Measurements from ENCODE around the gene STK40. TPM values are rescaled to one million over a fixed set of nuclear protein-coding genes. Genes with fewer than 3 reads are reported as not detected.
A peak's percentile ranks its signal among the peaks of the same experiment; 100 is the strongest.

STK40 gene
- total and polyA plus RNA-seq, 9 of the 15 experiments (the other 6 are each of a cell fraction or from before 2014, with no cell fraction given), result 0.69 to 94.3 (median 39.1) TPM

DNA sequence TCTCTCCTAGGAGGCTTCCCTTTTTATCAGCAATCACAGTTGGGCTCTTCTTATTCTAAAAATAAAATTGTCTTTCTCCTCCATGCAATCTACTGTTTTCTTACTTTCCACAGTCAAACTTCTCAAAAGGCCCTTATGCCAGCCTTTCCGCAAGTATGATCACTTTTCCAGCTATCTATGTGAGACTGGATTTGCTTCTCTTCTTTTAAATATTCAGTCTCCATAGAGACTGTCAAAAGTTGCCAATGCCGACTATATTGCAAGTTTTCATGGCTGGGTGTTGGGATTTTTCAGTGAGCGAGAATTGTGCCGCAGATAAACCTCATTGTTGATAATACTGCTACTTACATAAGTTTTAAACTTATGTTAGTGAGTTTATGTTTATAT, 16.8 kb upstream of the STK40 start (continued):
- no peak for TF ChIP-seq RCOR1 (IDR thresholded peaks at IDR 0.05; ENCODE audit: borderline replicate concordance in 1 of 2, low read depth in 2 of 2, low read length in 2 of 2)

DNA sequence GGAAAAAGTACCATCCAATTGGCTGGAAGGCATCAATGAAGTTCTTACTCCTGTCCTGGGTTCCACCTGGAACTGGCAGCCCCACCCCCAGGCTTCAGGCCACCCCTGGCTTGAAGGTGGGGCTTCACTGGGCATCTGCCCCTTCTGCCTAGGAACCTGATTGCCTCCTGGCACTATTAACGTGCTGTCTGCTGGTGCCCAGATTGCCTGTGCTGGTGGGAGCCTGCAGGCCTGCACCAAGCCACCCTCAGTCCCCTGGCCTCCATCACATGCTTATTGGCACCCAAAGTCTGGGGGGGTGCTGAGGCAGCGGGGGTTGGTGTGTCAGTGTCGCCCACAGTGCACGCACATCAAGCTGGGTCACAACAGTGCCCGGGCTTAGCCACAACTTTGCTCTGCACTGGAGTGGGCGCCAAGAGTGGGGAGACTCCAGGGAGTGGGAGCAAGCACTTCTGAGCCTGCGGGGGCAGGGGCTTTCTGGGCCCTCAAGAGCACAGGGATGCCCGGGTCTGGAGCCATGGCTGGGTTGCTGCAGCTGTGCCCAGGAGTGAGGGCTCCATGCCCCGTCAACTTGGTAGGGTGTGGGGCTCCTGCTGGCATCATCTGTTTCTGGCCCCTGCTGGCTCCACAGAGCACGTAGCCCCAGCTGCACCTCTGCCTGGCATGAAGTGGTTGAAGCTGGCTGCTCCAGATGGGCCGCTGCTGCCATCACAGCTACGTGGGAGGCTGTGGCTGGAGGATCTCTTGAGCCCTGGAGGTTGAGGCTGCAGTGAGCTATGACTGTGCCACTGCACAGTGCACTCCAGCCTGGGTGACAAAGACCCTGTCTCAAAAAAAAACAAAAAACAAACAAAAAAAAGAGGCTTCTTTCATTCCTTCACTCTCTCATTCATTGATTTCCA, 16.1 kb upstream of the STK40 start:
- no peak for DNase-seq (ENCODE audit: extremely low read depth in 1 of 4, low spot score in 3 of 4)
- Histone ChIP-seq H3K4me2 (ENCODE audit: insufficient read depth, low read length) (peak overlapping the region; percentile 89), H2AFZ (ENCODE audit: low read depth, low read length) (peak overlapping the region; percentile 95), H3K9ac (ENCODE audit: insufficient read depth in 1 of 2, low read depth in 2 of 2, low read length in 2 of 2) (peak overlapping the region; percentile 82 to 88), H4K20me1 (replicated peaks; ENCODE audit: control insufficient read depth, insufficient read depth, low read length) (no peaks in the 10 kb centered on the region), H3K27me3 (ENCODE audit: control insufficient read depth in 2 of 2, insufficient read depth in 2 of 2, low read length in 2 of 2) (no peaks in the 10 kb centered on the region), H3K9me1 (ENCODE audit: control insufficient read depth, insufficient read depth, low read length) (no peaks in the 10 kb centered on the region), H3K4me1 (replicated peaks in 1 of 2; ENCODE audit: control insufficient read depth in 2 of 2, insufficient read depth in 2 of 2, low read length in 2 of 2) (peaks cover 18 to 38% of the 10 kb centered on the region in 2 experiments; a peak in 4 of 5 replicates), H3K79me2 (ENCODE audit: control insufficient read depth, insufficient read depth, low read length) (peaks cover 14% of the 10 kb centered on the region), H3K4me3 (peak overlapping the region; percentile 49), H3K27ac (ENCODE audit: extremely low read depth, low read depth, low read length) (peak overlapping the region; percentile 87), H3K36me3 (ENCODE audit: control insufficient read depth, insufficient read depth, low read length) (no peaks in the 10 kb centered on the region), H3K9me3 (replicated peaks; ENCODE audit: control insufficient read depth, insufficient read depth, low read depth, low read length) (no peaks in the 10 kb centered on the region)
- no TSS peak for BruUV-seq (replicated peaks)
- intact Hi-C loops (cut with micrococcal nuclease) (no loop called here), in situ Hi-C loops (cut with MboI) (no loop called here)
- CTCF ChIA-PET (ENCODE audit: low intra/inter-chr PET ratio), result interaction anchor here (0.6 kb wide), 1 partner anchor 33 kb away, joined by 3 read pairs; no protein-coding TSS in a partner anchor
- WGBS (ENCODE audit: insufficient coverage, low coverage, missing lambda C conversion rate), result 73% methylated on average over 11 of the region's 12 CpGs
- no peak for ATAC-seq
- FAIRE-seq, result no peak
- TF ChIP-seq, protein P1, sequence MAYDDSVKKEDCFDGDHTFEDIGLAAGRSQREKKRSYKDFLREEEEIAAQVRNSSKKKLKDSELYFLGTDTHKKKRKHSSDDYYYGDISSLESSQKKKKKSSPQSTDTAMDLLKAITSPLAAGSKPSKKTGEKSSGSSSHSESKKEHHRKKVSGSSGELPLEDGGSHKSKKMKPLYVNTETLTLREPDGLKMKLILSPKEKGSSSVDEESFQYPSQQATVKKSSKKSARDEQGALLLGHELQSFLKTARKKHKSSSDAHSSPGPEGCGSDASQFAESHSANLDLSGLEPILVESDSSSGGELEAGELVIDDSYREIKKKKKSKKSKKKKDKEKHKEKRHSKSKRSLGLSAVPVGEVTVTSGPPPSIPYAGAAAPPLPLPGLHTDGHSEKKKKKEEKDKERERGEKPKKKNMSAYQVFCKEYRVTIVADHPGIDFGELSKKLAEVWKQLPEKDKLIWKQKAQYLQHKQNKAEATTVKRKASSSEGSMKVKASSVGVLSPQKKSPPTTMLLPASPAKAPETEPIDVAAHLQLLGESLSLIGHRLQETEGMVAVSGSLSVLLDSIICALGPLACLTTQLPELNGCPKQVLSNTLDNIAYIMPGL (CRISPR knock-in tag; IDR thresholded peaks at IDR 0.05), result 0 out of 2 replicates have a peak, but pooled peaks have one; percentile 17
- 0 out of 4 replicates have a peak, but pooled peaks of 1 of the 2 experiments have one; percentile 8 for TF ChIP-seq TBL1XR1 (IDR thresholded peaks at IDR 0.05; ENCODE audit: low read length in 2 of 2)
- no peak for TF ChIP-seq ZNF408 (CRISPR knock-in tag; IDR thresholded peaks at IDR 0.05; ENCODE audit: low read depth)
- TF ChIP-seq CTBP1 (IDR thresholded peaks at IDR 0.05; ENCODE audit: borderline replicate concordance), result 0 out of 2 replicates have a peak, but pooled peaks have one; percentile 7
- peak; percentile 18 for TF ChIP-seq NFYB (IDR thresholded peaks at IDR 0.05; ENCODE audit: extremely low read depth, insufficient read length)
- POLR2A ChIA-PET, result interaction anchor here (0.9 to 10.6 kb wide), 5 partner anchors 10 to 343 kb away, joined by 3 to 315 read pairs (median 4); partner anchors contain the start of gene STK40
